Testis (tissue), 3 donors: ENCODE measurements around the gene CCDC106. TPM values are rescaled to one million over a fixed set of nuclear protein-coding genes. Genes with fewer than 3 reads are reported as not detected.

Source experiments
- DNase-seq: peaks from one replicate; pipeline ENCODE4 v3.0.0-alpha.2; 2019
- H3K27ac ChIP-seq, 2 donors: fragments of 200-600 bp; sonication (generic); one replicate each; pipeline ENCODE4 v1.5.1; 2019
- H3K27me3 ChIP-seq: fragments of 200-600 bp; sonication (generic); one replicate; pipeline ENCODE4 v1.5.1; 2019
- H3K36me3 ChIP-seq: fragments of 200-600 bp; sonication (generic); one replicate; pipeline ENCODE4 v1.5.1; 2017; ENCODE audit warnings: low read depth; ENCODE audit errors: missing control alignments
- H3K4me1 ChIP-seq: fragments of 200-600 bp; sonication (generic); one replicate; pipeline ENCODE4 v1.5.1; 2019
- H3K4me3 ChIP-seq, 2 donors: fragments of 200-600 bp; sonication (generic); one replicate each; pipeline ENCODE4 v1.5.1; 2017 to 2019
- H3K9me3 ChIP-seq: fragments of 200-600 bp; sonication (generic); one replicate; pipeline ENCODE4 v1.5.1; 2017
- POLR2A ChIP-seq: fragments of 450-650 bp; IDR thresholded peaks from one replicate; pipeline ENCODE4 v1.6.1; 2017; ENCODE audit warnings: antibody characterized with exemption, mild to moderate bottlenecking, moderate library complexity
- WGBS, 2 donors: methylation state at CpG; one replicate each; pipeline ENCODE4 v1.1.5; 2018; 5-methylcytosine and 5-hydroxymethylcytosine counted together
- intact Hi-C: fragments of 100-400 bp; cut with DNase I; formaldehyde crosslinking; loops from one replicate; pipeline ENCODE4 v1.15.1; 2023; ENCODE audit warnings: low total_unique reads
- polyA plus RNA-seq: library from polyadenylated mRNA; stranded (reverse); fragments of 350-450 nt; fragmentation: Illumina TruSeq; extraction: RNeasy Lipid Tissue Mini Kit (QIAGEN cat#74804); gene quantifications from one replicate; pipeline ENCODE4 v1.2.3, GENCODE V29; 2014; ENCODE audit warnings: low read depth, low replicate concordance; ENCODE audit not compliant: insufficient read depth
- total RNA-seq, 2 donors: library from RNA; depleted of rRNA; stranded (reverse); fragments of >200 nt; gene quantifications; one replicate each; pipeline ENCODE4 v1.2.3, GENCODE V29; 2016
- TF ChIP-seq, protein P1 (sequence below), 3 experiments: fragments of 450-650 bp in 2 of 3; fragments of 200-600 bp in 1 of 3; sonication (generic) in 1 of 3; IDR thresholded peaks; one replicate each; pipeline ENCODE4 v1.5.1; 2016 to 2019; ENCODE audit warnings: antibody characterized with exemption in 3 of 3, mild to moderate bottlenecking in 2 of 3, moderate library complexity in 1 of 3

CCDC106 gene
- total and polyA plus RNA-seq, 3 donors from 2014 or later, result 34.5 to 84.9 (median 57.0) TPM

GRCh38 chr19:55690769-55691545 is 42.9 kb downstream of the CCDC106 start:
- Histone ChIP-seq H3K27me3 (no peaks in the 10 kb centered on the region), H3K4me1 (peaks cover 27% of the 10 kb centered on the region), H3K27ac (no peak overlapping the region), H3K4me3 (no peak overlapping the region), H3K36me3 (no peaks in the 10 kb centered on the region), H3K9me3 (no peaks in the 10 kb centered on the region)
- TF ChIP-seq, protein P1, sequence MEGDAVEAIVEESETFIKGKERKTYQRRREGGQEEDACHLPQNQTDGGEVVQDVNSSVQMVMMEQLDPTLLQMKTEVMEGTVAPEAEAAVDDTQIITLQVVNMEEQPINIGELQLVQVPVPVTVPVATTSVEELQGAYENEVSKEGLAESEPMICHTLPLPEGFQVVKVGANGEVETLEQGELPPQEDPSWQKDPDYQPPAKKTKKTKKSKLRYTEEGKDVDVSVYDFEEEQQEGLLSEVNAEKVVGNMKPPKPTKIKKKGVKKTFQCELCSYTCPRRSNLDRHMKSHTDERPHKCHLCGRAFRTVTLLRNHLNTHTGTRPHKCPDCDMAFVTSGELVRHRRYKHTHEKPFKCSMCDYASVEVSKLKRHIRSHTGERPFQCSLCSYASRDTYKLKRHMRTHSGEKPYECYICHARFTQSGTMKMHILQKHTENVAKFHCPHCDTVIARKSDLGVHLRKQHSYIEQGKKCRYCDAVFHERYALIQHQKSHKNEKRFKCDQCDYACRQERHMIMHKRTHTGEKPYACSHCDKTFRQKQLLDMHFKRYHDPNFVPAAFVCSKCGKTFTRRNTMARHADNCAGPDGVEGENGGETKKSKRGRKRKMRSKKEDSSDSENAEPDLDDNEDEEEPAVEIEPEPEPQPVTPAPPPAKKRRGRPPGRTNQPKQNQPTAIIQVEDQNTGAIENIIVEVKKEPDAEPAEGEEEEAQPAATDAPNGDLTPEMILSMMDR (IDR thresholded peaks at IDR 0.05), result no peak
- no peak for TF ChIP-seq POLR2A
- no peak for DNase-seq
- intact Hi-C loops, result no loop called here
- 92 to 93% methylated on average over 23 to 31 of the region's 31 CpGs for WGBS, 2 donors

GRCh38 chr19:55691561-55692481 is 43.8 kb downstream of the CCDC106 start:
- Histone ChIP-seq H3K4me1 (peaks cover 21% of the 10 kb centered on the region), H3K27ac (no peak overlapping the region), H3K27me3 (no peaks in the 10 kb centered on the region), H3K9me3 (no peaks in the 10 kb centered on the region), H3K36me3 (no peaks in the 10 kb centered on the region), H3K4me3 (no peak overlapping the region)
- no peak for TF ChIP-seq POLR2A
- TF ChIP-seq, protein P1 (IDR thresholded peaks at IDR 0.05), result no peak
- WGBS, 2 donors, result 86 to 94% methylated on average over 21 to 29 of the region's 31 CpGs
- DNase-seq, result no peak
- intact Hi-C loops, result no loop called here

DNA sequence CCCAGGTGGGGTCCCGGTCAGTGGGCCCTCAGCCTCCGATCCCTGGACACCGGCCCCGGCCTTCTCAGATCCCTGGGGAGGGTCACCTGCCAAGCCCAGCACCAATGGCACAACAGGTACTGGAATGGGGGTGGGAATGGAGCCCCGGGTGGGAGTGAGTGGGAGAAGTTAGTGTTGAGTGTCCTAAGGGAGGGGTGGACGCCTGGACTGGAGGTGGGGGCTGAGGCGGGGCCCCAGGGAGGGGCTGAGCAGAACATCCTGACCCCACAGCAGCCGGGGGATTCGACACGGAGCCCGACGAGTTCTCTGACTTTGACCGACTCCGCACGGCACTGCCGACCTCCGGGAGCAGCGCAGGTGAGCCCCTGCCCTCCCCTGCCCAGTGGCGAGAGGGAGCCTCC is 44.7 kb downstream of the CCDC106 start:
- TF ChIP-seq POLR2A, result no peak
- TF ChIP-seq, protein P1 (IDR thresholded peaks at IDR 0.05), result no peak
- H3K4me3 ChIP-seq, result no peak overlapping the region
- DNase-seq, result no peak
- H3K9me3 ChIP-seq, result no peaks in the 10 kb centered on the region
- WGBS, 2 donors, result 73 to 79% methylated on average over 7 to 19 of the region's 19 CpGs
- peaks cover 14% of the 10 kb centered on the region for H3K4me1 ChIP-seq
- no peak overlapping the region for H3K27ac ChIP-seq
- H3K36me3 ChIP-seq, result no peaks in the 10 kb centered on the region
- H3K27me3 ChIP-seq, result no peaks in the 10 kb centered on the region
- intact Hi-C loops, result no loop called here

DNA sequence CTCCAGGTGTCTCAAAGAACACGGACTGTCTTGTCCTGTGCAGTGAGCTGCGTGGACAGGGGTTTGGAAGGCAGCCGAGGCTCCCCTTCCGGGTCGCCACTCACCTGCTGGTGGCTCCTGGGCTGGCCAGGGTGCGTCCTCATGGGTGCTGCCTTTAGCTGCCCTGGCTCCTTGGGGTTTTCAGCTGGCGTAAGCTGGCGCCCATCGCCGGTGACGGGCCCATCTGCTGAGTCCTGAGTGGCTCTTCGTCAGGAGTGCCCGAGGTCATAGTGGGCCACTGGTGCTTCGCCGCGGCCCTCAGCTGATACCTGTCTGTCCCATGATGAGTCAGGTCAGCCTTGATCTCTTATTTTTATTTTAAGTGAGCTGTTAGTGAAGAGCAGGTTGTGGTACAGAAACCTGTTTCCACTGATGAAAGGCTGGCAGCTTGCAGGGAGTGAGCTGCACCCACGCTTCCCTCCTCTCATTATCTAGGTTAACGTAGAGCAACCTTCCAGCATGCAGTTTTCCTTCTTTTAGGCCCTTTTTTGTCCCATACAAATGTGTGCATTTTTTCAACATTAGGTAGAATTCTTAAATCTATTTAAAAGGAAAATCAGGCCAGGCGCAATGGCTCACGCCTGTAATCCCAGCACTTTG is 45.4 kb downstream of the CCDC106 start:
- intact Hi-C loops, result no loop called here
- TF ChIP-seq POLR2A, result no peak
- TF ChIP-seq, protein P1 (IDR thresholded peaks at IDR 0.05), result no peak
- 86 to 89% methylated on average over 19 to 20 of the region's 20 CpGs for WGBS, 2 donors
- no peak overlapping the region for H3K27ac ChIP-seq
- H3K4me1 ChIP-seq, result peaks cover 11% of the 10 kb centered on the region
- no peaks in the 10 kb centered on the region for H3K27me3 ChIP-seq
- no peaks in the 10 kb centered on the region for H3K9me3 ChIP-seq
- H3K4me3 ChIP-seq, result no peak overlapping the region
- no peak for DNase-seq
- H3K36me3 ChIP-seq, result no peaks in the 10 kb centered on the region
